H1 (cell line): ENCODE data around the gene L3MBTL1. TPM values are rescaled to one million over a fixed set of nuclear protein-coding genes. Genes with fewer than 3 reads are reported as not detected.

ENCODE experiments used
- CREB1 ChIP-seq: IDR thresholded peaks from 2 replicates; pipeline ENCODE4 v1.6.1; 2012; ENCODE audit warnings: inconsistent platforms
- FOSL1 ChIP-seq: IDR thresholded peaks from 2 replicates; pipeline ENCODE4 v1.6.1; 2011; ENCODE audit warnings: mild to moderate bottlenecking, low read depth, low read length, moderate library complexity; ENCODE audit not compliant: insufficient read depth
- KDM5A ChIP-seq: fragments of 200-600 bp; IDR thresholded peaks from 2 replicates; pipeline ENCODE4 v1.7.1; 2012; ENCODE audit warnings: mild to moderate bottlenecking, low read length, inconsistent platforms, mixed read lengths
- MAX ChIP-seq: IDR thresholded peaks from 2 replicates; pipeline ENCODE4 v1.6.1; 2012; ENCODE audit warnings: inconsistent platforms
- POU5F1 ChIP-seq: IDR thresholded peaks from 2 replicates; pipeline ENCODE4 v1.6.1; 2011; ENCODE audit warnings: low read depth, mild to moderate bottlenecking, low read length, moderate library complexity
- SAP30 ChIP-seq: fragments of 300-600 bp; sonication (generic); IDR thresholded peaks from 2 replicates; pipeline ENCODE4 v1.7.1; 2012; ENCODE audit warnings: low read length, moderate library complexity, mild to moderate bottlenecking, inconsistent platforms; ENCODE audit not compliant: insufficient read depth, insufficient replicate concordance
- SIN3A ChIP-seq, 2 experiments: IDR thresholded peaks in 1 of 2; conservative IDR thresholded peaks in 1 of 2; 2 replicates each; pipeline ENCODE4 v1.6.1; 2011 to 2012; ENCODE audit warnings: low read length in 2 of 2, improper control_type of control experiment in 1 of 2, low read depth in 1 of 2, mild to moderate bottlenecking in 1 of 2
- TAF1 ChIP-seq: IDR thresholded peaks from 2 replicates; pipeline ENCODE4 v1.6.1; 2011; ENCODE audit warnings: mild to moderate bottlenecking, low read depth, low read length
- polyA plus RNA-seq, 7 experiments: library from polyadenylated mRNA; depleted of rRNA in 3 of 7; stranded (reverse) in 5 of 7; unstranded in 2 of 7; fragments of >200 nt in 5 of 7; fragments of 200-250 nt in 2 of 7; gene quantifications; 1 replicate in 5 of 7; 2 replicates in 1 of 7; 4 replicates in 1 of 7; pipeline versions ENCODE4 v1.2.1 to v1.2.3, GENCODE V29; 2011 to 2013; ENCODE audit warnings: missing spikeins in 2 of 7, mixed read lengths in 2 of 7
- total RNA-seq: library from RNA; stranded (reverse); fragmentation: NEBNext Ultra II Directional; extraction: Animal tissue kit (Norgen Biotek cat#: 25700); gene quantifications from 2 replicates; pipeline ENCODE4 v1.2.1, GENCODE V29; 2021
- TF ChIP-seq, protein P1 (sequence below): fragments of 300-600 bp; sonication (generic); IDR thresholded peaks from 2 replicates; pipeline ENCODE4 v1.7.1; 2012; ENCODE audit warnings: low read length, moderate library complexity, mild to moderate bottlenecking, inconsistent platforms; ENCODE audit not compliant: insufficient replicate concordance

Gene L3MBTL1
- total and polyA plus RNA-seq, 2 of the 8 experiments (the other 6 are each of a cell fraction or from before 2014, with no cell fraction given): 11.9 to 17.0 TPM

DNA sequence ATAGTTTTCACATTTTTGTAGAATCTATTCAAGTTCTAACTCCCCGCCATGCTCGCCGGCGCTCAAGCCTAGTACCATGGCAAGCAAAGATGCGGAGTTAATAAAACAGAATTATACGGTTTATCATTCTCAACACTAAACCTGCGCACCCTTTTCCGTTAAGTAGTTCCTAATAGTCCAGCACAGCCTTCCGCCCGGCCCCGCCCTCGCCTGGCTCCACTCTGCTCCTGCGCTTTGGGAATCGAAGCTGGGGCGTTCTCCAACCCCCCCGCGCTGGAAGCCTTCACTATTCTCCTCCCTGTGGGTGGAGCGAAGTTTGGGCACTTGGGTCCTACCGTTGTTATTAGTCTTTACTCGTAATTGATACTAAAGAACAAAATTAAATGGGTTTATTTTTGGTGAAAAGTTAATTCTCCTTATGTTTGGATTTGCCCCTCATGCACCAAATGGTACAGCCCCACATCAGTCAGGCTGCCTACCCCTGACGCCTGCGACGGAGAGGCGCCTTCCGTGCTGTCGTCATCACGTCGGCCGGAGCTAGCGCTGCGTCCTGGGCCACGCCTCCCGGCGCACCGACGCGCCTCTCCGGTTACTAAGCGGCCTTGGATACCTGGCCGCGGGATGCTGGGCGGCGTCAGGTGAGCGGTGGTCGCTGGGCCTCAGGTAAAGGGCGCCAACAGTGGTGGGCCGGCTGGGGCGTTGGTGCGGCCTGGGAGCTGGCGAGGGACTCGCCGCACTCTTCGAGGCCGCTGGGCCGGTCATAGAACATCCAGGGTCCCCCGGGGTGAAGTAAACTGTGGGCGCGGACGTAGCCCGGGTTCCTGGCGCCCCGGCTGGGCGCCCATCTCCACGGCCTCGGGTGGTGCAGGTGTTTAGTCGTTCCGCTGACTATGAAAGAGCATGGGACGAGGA, 83.2 kb downstream of the L3MBTL1 start, which contains the start of gene IFT52 (continued):
- TF ChIP-seq POU5F1: no peak
- peak; percentile 96 for TF ChIP-seq CREB1
- TF ChIP-seq TAF1: peak; percentile 75
- peak; percentile 54 to 77; a peak in 2 of 4 replicates for TF ChIP-seq SIN3A (conservative IDR thresholded peaks at IDR 0.05 in 1 of 2, IDR thresholded peaks at IDR 0.05 in 1 of 2; ENCODE audit: low read depth in 1 of 2, low read length in 2 of 2)
- no peak for TF ChIP-seq SAP30
- TF ChIP-seq MAX: no peak; the same call in none of the 2 replicates
- TF ChIP-seq, protein P1, sequence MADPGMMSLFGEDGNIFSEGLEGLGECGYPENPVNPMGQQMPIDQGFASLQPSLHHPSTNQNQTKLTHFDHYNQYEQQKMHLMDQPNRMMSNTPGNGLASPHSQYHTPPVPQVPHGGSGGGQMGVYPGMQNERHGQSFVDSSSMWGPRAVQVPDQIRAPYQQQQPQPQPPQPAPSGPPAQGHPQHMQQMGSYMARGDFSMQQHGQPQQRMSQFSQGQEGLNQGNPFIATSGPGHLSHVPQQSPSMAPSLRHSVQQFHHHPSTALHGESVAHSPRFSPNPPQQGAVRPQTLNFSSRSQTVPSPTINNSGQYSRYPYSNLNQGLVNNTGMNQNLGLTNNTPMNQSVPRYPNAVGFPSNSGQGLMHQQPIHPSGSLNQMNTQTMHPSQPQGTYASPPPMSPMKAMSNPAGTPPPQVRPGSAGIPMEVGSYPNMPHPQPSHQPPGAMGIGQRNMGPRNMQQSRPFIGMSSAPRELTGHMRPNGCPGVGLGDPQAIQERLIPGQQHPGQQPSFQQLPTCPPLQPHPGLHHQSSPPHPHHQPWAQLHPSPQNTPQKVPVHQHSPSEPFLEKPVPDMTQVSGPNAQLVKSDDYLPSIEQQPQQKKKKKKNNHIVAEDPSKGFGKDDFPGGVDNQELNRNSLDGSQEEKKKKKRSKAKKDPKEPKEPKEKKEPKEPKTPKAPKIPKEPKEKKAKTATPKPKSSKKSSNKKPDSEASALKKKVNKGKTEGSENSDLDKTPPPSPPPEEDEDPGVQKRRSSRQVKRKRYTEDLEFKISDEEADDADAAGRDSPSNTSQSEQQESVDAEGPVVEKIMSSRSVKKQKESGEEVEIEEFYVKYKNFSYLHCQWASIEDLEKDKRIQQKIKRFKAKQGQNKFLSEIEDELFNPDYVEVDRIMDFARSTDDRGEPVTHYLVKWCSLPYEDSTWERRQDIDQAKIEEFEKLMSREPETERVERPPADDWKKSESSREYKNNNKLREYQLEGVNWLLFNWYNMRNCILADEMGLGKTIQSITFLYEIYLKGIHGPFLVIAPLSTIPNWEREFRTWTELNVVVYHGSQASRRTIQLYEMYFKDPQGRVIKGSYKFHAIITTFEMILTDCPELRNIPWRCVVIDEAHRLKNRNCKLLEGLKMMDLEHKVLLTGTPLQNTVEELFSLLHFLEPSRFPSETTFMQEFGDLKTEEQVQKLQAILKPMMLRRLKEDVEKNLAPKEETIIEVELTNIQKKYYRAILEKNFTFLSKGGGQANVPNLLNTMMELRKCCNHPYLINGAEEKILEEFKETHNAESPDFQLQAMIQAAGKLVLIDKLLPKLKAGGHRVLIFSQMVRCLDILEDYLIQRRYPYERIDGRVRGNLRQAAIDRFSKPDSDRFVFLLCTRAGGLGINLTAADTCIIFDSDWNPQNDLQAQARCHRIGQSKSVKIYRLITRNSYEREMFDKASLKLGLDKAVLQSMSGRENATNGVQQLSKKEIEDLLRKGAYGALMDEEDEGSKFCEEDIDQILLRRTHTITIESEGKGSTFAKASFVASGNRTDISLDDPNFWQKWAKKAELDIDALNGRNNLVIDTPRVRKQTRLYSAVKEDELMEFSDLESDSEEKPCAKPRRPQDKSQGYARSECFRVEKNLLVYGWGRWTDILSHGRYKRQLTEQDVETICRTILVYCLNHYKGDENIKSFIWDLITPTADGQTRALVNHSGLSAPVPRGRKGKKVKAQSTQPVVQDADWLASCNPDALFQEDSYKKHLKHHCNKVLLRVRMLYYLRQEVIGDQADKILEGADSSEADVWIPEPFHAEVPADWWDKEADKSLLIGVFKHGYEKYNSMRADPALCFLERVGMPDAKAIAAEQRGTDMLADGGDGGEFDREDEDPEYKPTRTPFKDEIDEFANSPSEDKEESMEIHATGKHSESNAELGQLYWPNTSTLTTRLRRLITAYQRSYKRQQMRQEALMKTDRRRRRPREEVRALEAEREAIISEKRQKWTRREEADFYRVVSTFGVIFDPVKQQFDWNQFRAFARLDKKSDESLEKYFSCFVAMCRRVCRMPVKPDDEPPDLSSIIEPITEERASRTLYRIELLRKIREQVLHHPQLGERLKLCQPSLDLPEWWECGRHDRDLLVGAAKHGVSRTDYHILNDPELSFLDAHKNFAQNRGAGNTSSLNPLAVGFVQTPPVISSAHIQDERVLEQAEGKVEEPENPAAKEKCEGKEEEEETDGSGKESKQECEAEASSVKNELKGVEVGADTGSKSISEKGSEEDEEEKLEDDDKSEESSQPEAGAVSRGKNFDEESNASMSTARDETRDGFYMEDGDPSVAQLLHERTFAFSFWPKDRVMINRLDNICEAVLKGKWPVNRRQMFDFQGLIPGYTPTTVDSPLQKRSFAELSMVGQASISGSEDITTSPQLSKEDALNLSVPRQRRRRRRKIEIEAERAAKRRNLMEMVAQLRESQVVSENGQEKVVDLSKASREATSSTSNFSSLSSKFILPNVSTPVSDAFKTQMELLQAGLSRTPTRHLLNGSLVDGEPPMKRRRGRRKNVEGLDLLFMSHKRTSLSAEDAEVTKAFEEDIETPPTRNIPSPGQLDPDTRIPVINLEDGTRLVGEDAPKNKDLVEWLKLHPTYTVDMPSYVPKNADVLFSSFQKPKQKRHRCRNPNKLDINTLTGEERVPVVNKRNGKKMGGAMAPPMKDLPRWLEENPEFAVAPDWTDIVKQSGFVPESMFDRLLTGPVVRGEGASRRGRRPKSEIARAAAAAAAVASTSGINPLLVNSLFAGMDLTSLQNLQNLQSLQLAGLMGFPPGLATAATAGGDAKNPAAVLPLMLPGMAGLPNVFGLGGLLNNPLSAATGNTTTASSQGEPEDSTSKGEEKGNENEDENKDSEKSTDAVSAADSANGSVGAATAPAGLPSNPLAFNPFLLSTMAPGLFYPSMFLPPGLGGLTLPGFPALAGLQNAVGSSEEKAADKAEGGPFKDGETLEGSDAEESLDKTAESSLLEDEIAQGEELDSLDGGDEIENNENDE: no peak
- no peak for TF ChIP-seq KDM5A
- no peak for TF ChIP-seq FOSL1
